Measurements from ENCODE around the gene MOB3A.

Gene MOB3A

DNA sequence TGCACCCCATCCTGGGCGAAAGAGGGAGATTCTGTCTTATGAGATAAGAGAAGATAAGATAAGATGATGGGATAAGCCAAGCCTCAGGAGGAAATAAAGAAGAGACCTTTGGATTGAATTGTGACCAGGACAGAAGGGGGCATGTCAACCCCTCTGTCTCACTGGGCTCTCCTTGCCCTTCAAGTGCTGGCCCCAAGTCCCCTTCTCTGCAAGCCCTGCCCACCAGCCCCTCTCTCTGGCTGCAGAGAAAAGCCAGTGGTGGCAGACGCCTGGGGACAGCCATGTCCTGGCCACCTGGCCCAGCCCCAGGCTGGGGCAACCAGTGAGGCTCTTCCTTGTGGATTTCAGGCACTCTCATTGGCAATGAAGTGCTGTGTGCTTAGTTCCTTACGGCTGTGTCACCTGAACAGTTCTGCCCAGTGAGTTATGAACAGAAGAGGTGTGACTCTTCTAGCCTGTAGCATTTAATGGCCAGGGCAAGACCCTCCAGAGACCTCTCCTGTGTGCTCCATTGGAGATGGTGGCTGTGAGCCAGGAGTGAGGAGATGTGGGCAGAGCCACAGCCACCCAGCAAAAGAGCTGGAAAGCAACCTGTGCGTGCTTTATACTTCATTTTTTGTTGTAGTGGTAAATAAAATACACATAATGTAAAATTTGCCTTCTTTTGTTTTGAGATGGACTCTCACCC is 74.5 kb downstream of the MOB3A start:
- TF ChIP-seq, protein P1, sequence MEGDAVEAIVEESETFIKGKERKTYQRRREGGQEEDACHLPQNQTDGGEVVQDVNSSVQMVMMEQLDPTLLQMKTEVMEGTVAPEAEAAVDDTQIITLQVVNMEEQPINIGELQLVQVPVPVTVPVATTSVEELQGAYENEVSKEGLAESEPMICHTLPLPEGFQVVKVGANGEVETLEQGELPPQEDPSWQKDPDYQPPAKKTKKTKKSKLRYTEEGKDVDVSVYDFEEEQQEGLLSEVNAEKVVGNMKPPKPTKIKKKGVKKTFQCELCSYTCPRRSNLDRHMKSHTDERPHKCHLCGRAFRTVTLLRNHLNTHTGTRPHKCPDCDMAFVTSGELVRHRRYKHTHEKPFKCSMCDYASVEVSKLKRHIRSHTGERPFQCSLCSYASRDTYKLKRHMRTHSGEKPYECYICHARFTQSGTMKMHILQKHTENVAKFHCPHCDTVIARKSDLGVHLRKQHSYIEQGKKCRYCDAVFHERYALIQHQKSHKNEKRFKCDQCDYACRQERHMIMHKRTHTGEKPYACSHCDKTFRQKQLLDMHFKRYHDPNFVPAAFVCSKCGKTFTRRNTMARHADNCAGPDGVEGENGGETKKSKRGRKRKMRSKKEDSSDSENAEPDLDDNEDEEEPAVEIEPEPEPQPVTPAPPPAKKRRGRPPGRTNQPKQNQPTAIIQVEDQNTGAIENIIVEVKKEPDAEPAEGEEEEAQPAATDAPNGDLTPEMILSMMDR (IDR thresholded peaks at IDR 0.05; ENCODE audit: low read depth, low read length) = no peak
- DNase-seq (ENCODE audit: low read depth, low spot score) = no peak
- H3K4me3 ChIP-seq (ENCODE audit: low read depth, low read length) = no peak overlapping the region
- in situ Hi-C loops (cut with HindIII; ENCODE audit: low sequenced_read_pairs) = no loop called here
